H1 (cell line): Measurements from ENCODE around the gene XK. TPM values are rescaled to one million over a fixed set of nuclear protein-coding genes. Genes with fewer than 3 reads are reported as not detected.

Experiments used
- CTCF ChIA-PET: fragments of 300-600 bp; sonication (Branson Sonifier 250); formaldehyde crosslinking; loops from one replicate; lab custom pipeline; 2021; ENCODE audit not compliant: partially characterized antibody; lab: Charles Lee
- POLR2A ChIA-PET: fragments of 300-600 bp; sonication (Branson Sonifier 250); formaldehyde crosslinking; loops from one replicate; lab custom pipeline; 2021; ENCODE audit warnings: inconsistent platforms; ENCODE audit not compliant: partially characterized antibody; lab: Charles Lee
- DNase-seq, 2 experiments: peaks; one replicate each; pipeline versions ENCODE4 v3.0.0 to v3.0.0-alpha.2; 2010 to 2022; ENCODE audit warnings: low spot score in 2 of 2, low read depth in 1 of 2, mixed read lengths in 1 of 2
- FAIRE-seq: peaks from 2 replicates; lab custom pipeline; 2011; peaks lifted over from hg19 to GRCh38; lab: Jason Lieb, UNC
- H2AFZ ChIP-seq: 2 replicates; pipeline ENCODE4 v1.8.1; 2012; ENCODE audit warnings: low read length, inconsistent platforms
- H2AK5ac ChIP-seq: 2 replicates; pipeline ENCODE4 v1.6.1; 2013; ENCODE audit warnings: low read depth, low read length
- H2BK120ac ChIP-seq: replicated peaks from 2 replicates; pipeline ENCODE3; 2013; ENCODE audit warnings: low read depth, low read length, inconsistent platforms
- H2BK12ac ChIP-seq: 2 replicates; pipeline ENCODE4 v1.6.1; 2013; ENCODE audit warnings: low read depth, low read length
- H2BK15ac ChIP-seq: 2 replicates; pipeline ENCODE4 v1.6.1; 2013; ENCODE audit warnings: low read length
- H2BK20ac ChIP-seq: 2 replicates; pipeline ENCODE4 v1.6.1; 2013; ENCODE audit warnings: low read length
- H2BK5ac ChIP-seq: 2 replicates; pipeline ENCODE4 v1.6.1; 2013; ENCODE audit warnings: low read depth, low read length
- H3K14ac ChIP-seq: 2 replicates; pipeline ENCODE4 v1.6.1; 2013; ENCODE audit warnings: inconsistent platforms; ENCODE audit not compliant: insufficient read length
- H3K18ac ChIP-seq: 2 replicates; pipeline ENCODE4 v1.6.1; 2013; ENCODE audit warnings: low read length; ENCODE audit errors: extremely low read depth
- H3K23ac ChIP-seq: 2 replicates; pipeline ENCODE4 v1.6.1; 2013; ENCODE audit warnings: inconsistent platforms; ENCODE audit not compliant: insufficient read length
- H3K23me2 ChIP-seq: 2 replicates; pipeline ENCODE4 v1.6.1; 2013; ENCODE audit warnings: low read depth, low read length
- H3K27ac ChIP-seq: 2 replicates; pipeline ENCODE4 v1.6.1; 2011; ENCODE audit warnings: low read depth, low read length, inconsistent platforms
- H3K27me3 ChIP-seq, 4 experiments: replicated peaks in 1 of 4; 1 replicate in 1 of 4; 2 replicates in 3 of 4; pipeline versions ENCODE4 v1.6.1 to v1.8.1; 2011 to 2013; ENCODE audit warnings: low read length in 3 of 4, mild to moderate bottlenecking in 3 of 4, inconsistent platforms in 2 of 4, mixed read lengths in 2 of 4, moderate library complexity in 1 of 4; ENCODE audit not compliant: control insufficient read depth in 3 of 4, insufficient read depth in 3 of 4; ENCODE audit errors: extremely low read depth in 1 of 4
- H3K36me3 ChIP-seq, 4 experiments: 2 replicates each; pipeline versions ENCODE4 v1.6.1 to v1.8.1; 2011 to 2013; ENCODE audit warnings: mild to moderate bottlenecking in 4 of 4, low read length in 3 of 4, moderate library complexity in 2 of 4, control low read depth in 1 of 4, inconsistent platforms in 1 of 4; ENCODE audit not compliant: insufficient read depth in 4 of 4, control insufficient read depth in 2 of 4
- H3K4ac ChIP-seq: replicated peaks from 2 replicates; pipeline ENCODE3; 2013; ENCODE audit warnings: low read length, low read depth, mixed read lengths, inconsistent platforms; ENCODE audit not compliant: insufficient read length
- H3K4me1 ChIP-seq, 4 experiments: replicated peaks in 1 of 4; 1 replicate in 1 of 4; 2 replicates in 3 of 4; pipeline versions ENCODE4 v1.6.1 to v1.8.1; 2011 to 2013; ENCODE audit warnings: low read length in 3 of 4, inconsistent platforms in 2 of 4, mixed read lengths in 1 of 4; ENCODE audit not compliant: insufficient read depth in 4 of 4, control insufficient read depth in 3 of 4
- H3K4me2 ChIP-seq, 2 experiments: 2 replicates each; pipeline versions ENCODE4 v1.6.1 to v1.8.1; 2011 to 2013; ENCODE audit warnings: low read depth in 2 of 2, low read length in 2 of 2, control low read depth in 1 of 2, inconsistent platforms in 1 of 2, mild to moderate bottlenecking in 1 of 2; ENCODE audit not compliant: insufficient read depth in 1 of 2
- H3K4me3 ChIP-seq, 4 experiments: fragments of 200-600, 300-600 bp in 1 of 4; sonication (generic), shearing (Covaris generic), sonication (Bioruptor Twin) in 1 of 4; 2 replicates each; pipeline versions ENCODE4 v1.5.1 to v1.8.1; 2011 to 2016; ENCODE audit warnings: low read length in 4 of 4, low read depth in 3 of 4, control low read depth in 2 of 4, inconsistent platforms in 2 of 4, mild to moderate bottlenecking in 2 of 4, mixed read lengths in 1 of 4, moderate library complexity in 1 of 4; ENCODE audit not compliant: insufficient read depth in 2 of 4; ENCODE audit errors: extremely low read depth in 1 of 4
- H3K56ac ChIP-seq: replicated peaks from 2 replicates; pipeline ENCODE3; 2013; ENCODE audit warnings: low read depth, mild to moderate bottlenecking, mixed read lengths, low read length, inconsistent platforms; ENCODE audit not compliant: insufficient read length
- H3K79me1 ChIP-seq: 2 replicates; pipeline ENCODE4 v1.6.1; 2013; ENCODE audit warnings: low read depth, low read length, control low read depth
- H3K79me2 ChIP-seq, 2 experiments: 2 replicates each; pipeline versions ENCODE4 v1.6.1 to v1.8.1; 2012 to 2013; ENCODE audit warnings: low read length in 2 of 2, mild to moderate bottlenecking in 2 of 2, inconsistent platforms in 1 of 2; ENCODE audit not compliant: insufficient read depth in 2 of 2, control insufficient read depth in 1 of 2
- H3K9ac ChIP-seq, 4 experiments: replicated peaks in 1 of 4; 1 replicate in 1 of 4; 2 replicates in 3 of 4; pipeline versions ENCODE4 v1.6.1 to v1.8.1; 2011 to 2013; ENCODE audit warnings: low read depth in 3 of 4, low read length in 3 of 4, control low read depth in 2 of 4, mild to moderate bottlenecking in 2 of 4, moderate library complexity in 2 of 4, inconsistent platforms in 1 of 4; ENCODE audit errors: extremely low read depth in 1 of 4
- H3K9me3 ChIP-seq, 2 experiments: 2 replicates each; pipeline versions ENCODE4 v1.6.1 to v1.8.1; 2012 to 2013; ENCODE audit warnings: mild to moderate bottlenecking in 2 of 2, moderate library complexity in 2 of 2, control low read depth in 1 of 2, inconsistent platforms in 1 of 2, low read depth in 1 of 2, low read length in 1 of 2, mixed read lengths in 1 of 2; ENCODE audit not compliant: insufficient read depth in 2 of 2
- H4K20me1 ChIP-seq, 2 experiments: replicated peaks in 1 of 2; 2 replicates each; pipeline versions ENCODE3 to v1.8.1; 2011 to 2013; ENCODE audit warnings: inconsistent platforms in 2 of 2, low read length in 2 of 2, mild to moderate bottlenecking in 1 of 2; ENCODE audit not compliant: insufficient read depth in 2 of 2, control insufficient read depth in 1 of 2
- H4K5ac ChIP-seq: 2 replicates; pipeline ENCODE4 v1.6.1; 2013; ENCODE audit warnings: low read length, low read depth, mixed read lengths, inconsistent platforms; ENCODE audit not compliant: insufficient read length
- H4K8ac ChIP-seq: 2 replicates; pipeline ENCODE4 v1.8.0; 2013; ENCODE audit warnings: mild to moderate bottlenecking, moderate library complexity, low read length, inconsistent platforms; ENCODE audit not compliant: insufficient read depth; ENCODE audit errors: extremely low read depth
- H4K91ac ChIP-seq: replicated peaks from 2 replicates; pipeline ENCODE3; 2013; ENCODE audit warnings: low read length, mixed read lengths, inconsistent platforms; ENCODE audit not compliant: insufficient read length
- EP300 ChIP-seq, 2 experiments: IDR thresholded peaks; 1 replicate in 1 of 2; 2 replicates in 1 of 2; pipeline ENCODE4 v1.6.1; 2011 to 2012; ENCODE audit warnings: low read depth in 2 of 2, low read length in 2 of 2, mild to moderate bottlenecking in 2 of 2, borderline replicate concordance in 1 of 2, inconsistent platforms in 1 of 2, moderate library complexity in 1 of 2
- MAX ChIP-seq: IDR thresholded peaks from 2 replicates; pipeline ENCODE4 v1.6.1; 2012; ENCODE audit warnings: inconsistent platforms
- RXRA ChIP-seq: IDR thresholded peaks from 2 replicates; pipeline ENCODE4 v1.6.1; 2011; ENCODE audit warnings: low read depth, mild to moderate bottlenecking, low read length, moderate library complexity; ENCODE audit not compliant: insufficient read depth
- polyA plus RNA-seq, 7 experiments: library from polyadenylated mRNA; depleted of rRNA in 3 of 7; stranded (reverse) in 5 of 7; unstranded in 2 of 7; fragments of >200 nt in 5 of 7; fragments of 200-250 nt in 2 of 7; gene quantifications; 1 replicate in 5 of 7; 2 replicates in 1 of 7; 4 replicates in 1 of 7; pipeline versions ENCODE4 v1.2.1 to v1.2.3, GENCODE V29; 2011 to 2013; ENCODE audit warnings: missing spikeins in 2 of 7, mixed read lengths in 2 of 7
- total RNA-seq: library from RNA; stranded (reverse); fragmentation: NEBNext Ultra II Directional; extraction: Animal tissue kit (Norgen Biotek cat#: 25700); gene quantifications from 2 replicates; pipeline ENCODE4 v1.2.1, GENCODE V29; 2021

XK gene
- total and polyA plus RNA-seq, 2 of the 8 experiments (the other 6 are each of a cell fraction or from before 2014, with no cell fraction given) = 0.76 to 0.84 TPM

GRCh38 chrX:37716602-37717001 lies 31.0 kb downstream of the XK start:
- Histone ChIP-seq H3K4me1 (no peaks in the 10 kb centered on the region), H3K4me2 (no peak overlapping the region), H3K4ac (no peak overlapping the region), H3K23ac (no peak overlapping the region), H3K27me3 (no peaks in the 10 kb centered on the region), H2AFZ (no peak overlapping the region), H3K79me1 (no peaks in the 10 kb centered on the region), H3K23me2 (no peaks in the 10 kb centered on the region), H3K56ac (no peak overlapping the region), H3K9ac (no peak overlapping the region), H3K4me3 (no peak overlapping the region), H2AK5ac (no peak overlapping the region), H3K27ac (no peak overlapping the region), H4K5ac (no peak overlapping the region), H2BK20ac (no peak overlapping the region), H3K18ac (no peak overlapping the region), H2BK120ac (no peak overlapping the region), H2BK12ac (no peak overlapping the region), H2BK15ac (no peak overlapping the region), H3K9me3 (no peaks in the 10 kb centered on the region), H3K79me2 (no peaks in the 10 kb centered on the region), H3K14ac (no peak overlapping the region), H4K20me1 (no peaks in the 10 kb centered on the region), H4K8ac (no peak overlapping the region), H3K36me3 (no peaks in the 10 kb centered on the region), H2BK5ac (no peak overlapping the region), H4K91ac (no peak overlapping the region)
- DNase-seq (no peak), FAIRE-seq (no peak)
- POLR2A ChIA-PET = no interaction called here
- TF ChIP-seq RXRA = no peak
- TF ChIP-seq MAX = no peak
- no peak for TF ChIP-seq EP300 (IDR thresholded peaks at IDR 0.05; ENCODE audit: borderline replicate concordance in 1 of 2, low read depth in 2 of 2, low read length in 2 of 2)
- CTCF ChIA-PET = interaction anchor here (0.9 kb wide), 1 partner anchor 459 kb away, joined by 3 read pairs; no protein-coding TSS in a partner anchor
